Stimulated activated CD4-positive, alpha-beta T cell treated with anti-CD3 and anti-CD28 coated beads, Interleukin-1b, Interleukin-23, amount 100 ng/mL, for 24 hours (primary cell): ENCODE measurements around the gene GDPD1.

Source experiments
- DNase-seq, 4 experiments: peaks; one replicate each; pipeline ENCODE4 v3.0.0-alpha.2; 2020; ENCODE audit warnings: low read depth in 4 of 4, low spot score in 1 of 4

GDPD1 gene

DNA sequence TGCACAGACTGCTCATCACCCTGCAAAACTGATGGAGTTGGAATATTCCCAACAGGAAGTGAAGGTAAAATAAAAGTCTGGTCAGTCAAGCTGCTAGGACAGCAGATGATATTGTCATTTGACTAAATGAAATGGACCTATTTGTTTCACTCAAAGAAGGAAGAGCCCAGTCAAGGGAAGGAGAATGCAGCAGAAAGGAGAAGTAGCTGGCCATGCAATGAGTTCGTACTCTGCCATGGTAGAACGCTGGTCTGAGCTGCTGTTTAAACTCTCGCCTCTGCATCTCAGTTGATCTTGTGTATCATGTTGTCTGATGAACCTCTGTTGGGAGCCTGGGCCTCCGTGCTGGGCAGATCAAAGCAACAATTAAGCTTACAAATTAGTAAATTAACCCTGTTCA, 95.6 kb downstream of the GDPD1 start:
- DNase-seq, result no peak
